Activated T-cell treated with anti-CD3 and anti-CD28 coated beads for 1 hour (primary cell): Measurements from ENCODE around the gene KIF26B.

Source experiments
- DNase-seq: peaks from one replicate; pipeline ENCODE4 v3.0.0-alpha.2; 2020; ENCODE audit warnings: low read depth

The KIF26B gene

DNA sequence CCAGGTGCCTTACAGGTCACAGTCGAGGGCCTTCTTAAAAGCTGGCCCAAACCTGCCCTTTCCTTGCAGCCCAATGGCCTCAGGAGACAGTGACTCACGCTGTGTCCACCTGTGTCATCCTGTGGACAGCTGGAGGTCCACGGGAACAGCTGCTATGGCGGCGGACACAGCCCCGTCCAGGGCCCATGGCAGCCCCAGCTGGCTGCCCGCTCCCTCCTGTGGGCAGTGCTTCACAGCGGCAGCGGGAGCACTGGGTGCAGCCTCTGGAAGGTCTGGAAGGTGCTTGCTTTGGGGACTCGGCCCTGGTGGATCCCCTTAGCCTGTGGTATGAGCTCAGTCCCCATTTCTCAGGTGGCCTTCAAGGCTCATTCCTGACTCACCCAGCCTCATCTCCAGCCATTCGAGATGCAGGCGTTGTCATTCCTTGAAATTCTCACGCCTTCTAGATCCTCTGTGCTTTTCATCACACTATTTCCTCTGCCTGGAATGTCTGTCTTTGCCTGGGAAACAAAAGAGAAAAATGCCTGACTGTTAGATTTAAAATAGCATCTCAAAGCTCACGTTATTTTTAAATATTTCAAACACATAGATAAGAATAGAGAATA, 86.8 kb downstream of the KIF26B start:
- no peak for DNase-seq

GRCh38 chr1:245242989-245243388, 88.2 kb downstream of the KIF26B start:
- DNase-seq, result no peak

DNA sequence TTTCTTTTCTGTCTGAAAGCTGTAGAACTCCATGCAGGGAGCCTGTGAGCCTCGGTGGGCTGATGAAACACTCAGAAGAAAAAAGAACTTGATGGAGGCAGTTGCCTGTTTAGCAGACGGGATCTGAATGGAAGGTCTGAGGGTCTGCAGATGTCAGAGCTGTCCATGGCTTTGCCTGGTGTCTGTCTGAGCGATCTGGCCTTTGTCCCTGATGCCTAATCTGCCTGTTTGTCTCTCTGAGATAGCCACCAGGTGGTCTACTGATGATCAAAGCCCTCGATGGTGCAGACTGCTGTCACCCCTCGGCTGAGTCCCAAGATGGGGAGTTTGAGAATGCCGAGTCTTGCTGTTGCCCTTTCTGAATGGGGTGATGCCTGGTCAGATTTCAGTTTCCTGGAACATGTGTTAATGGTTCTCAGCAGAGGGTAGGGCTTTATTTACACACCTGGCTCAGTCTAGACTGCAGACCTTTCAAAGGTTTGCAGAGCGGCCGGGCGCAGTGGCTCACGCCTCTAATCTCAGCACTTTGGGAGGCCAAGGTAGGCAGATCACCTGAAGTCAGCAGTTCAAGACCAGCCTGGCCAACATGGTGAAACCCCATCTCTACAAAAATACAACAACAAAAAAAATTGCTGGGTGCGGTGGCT, 90.4 kb downstream of the KIF26B start:
- no peak for DNase-seq

DNA sequence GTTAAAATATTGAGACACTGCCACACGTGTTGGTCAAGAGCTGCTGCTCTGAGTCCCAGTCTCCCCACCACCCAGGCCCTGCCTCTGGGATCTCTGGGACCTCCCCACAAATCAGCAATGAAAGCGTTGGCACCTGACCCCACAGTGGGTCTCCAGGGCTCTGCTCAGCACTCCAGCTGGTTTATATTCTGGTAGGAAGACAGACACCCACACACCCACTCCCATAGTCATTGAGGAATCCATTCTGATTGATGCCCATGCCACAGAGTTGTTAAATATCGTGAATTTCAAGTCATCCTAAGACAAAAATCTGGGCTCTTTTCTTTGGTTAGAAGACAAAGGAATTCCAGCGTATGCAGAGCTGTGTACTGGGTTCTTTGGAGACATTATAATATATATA, 91.6 kb downstream of the KIF26B start:
- DNase-seq, result no peak

- no peak for DNase-seq
These were observed 92.6 kb downstream of the KIF26B start for GRCh38 chr1:245247356-245247755.

DNA sequence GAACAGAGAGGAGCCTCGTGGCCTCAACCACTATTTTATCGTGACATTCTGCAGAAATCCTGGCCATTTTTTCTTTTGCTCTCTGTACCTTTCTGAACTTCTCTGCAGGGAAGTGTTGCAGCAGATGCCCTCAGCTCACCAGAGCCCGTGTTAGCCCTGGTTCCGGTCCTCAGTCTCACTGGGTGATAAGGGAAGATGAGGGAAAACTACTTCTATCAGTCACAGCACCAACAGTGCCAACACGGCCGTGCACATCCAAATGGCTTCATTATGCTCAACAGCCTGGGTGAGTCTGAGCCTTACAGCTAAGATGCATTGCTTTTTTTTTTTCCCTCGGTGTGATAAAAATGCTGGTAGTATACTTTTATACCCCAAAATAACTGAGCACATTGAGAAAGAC, 93.0 kb downstream of the KIF26B start:
- no peak for DNase-seq

DNA sequence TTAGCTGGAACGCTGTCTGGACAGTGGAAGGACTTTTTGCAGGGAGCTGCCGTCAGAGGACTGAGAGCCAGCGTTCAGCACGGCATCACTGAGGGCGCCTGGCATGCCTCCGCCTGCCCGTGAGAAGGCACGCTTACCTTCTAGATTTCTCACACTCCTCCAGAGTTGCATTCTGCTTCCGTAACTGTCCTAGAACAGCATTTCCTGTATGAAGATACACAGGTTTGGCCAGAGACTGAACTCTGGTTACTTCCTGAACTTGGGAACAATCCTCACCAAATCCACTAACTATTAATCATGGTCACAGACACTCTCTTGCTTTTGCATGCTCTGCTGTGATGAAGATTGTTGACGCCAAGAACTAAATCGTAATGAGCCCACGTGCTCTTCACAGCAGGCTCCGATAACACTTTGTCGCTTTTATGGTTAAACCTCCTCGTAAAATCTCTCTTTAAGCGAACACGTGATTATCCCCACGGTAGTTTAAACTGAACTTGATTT, 93.5 kb downstream of the KIF26B start:
- DNase-seq, result no peak

GRCh38 chr1:245255783-245256182, 101.0 kb downstream of the KIF26B start:
- no peak for DNase-seq

DNA sequence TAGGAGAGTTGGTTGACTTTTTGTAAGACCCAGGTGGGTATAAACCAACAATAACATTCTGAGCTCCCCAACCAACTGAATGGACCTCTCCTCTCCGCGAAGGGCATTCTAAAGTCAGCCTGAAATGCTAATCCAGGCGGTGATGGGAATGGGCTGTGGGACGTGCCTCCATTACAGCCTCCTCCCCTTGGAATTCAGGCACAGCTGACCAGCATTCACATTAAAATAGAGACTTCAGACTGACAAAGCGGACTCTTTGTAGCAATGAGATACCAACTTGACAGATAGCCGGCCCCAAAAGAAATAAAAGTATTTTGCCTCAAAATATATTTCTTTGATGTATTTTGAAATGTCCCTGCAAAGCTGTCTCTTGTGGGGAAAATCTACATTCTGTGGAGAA, 101.7 kb downstream of the KIF26B start:
- DNase-seq, result no peak

DNA sequence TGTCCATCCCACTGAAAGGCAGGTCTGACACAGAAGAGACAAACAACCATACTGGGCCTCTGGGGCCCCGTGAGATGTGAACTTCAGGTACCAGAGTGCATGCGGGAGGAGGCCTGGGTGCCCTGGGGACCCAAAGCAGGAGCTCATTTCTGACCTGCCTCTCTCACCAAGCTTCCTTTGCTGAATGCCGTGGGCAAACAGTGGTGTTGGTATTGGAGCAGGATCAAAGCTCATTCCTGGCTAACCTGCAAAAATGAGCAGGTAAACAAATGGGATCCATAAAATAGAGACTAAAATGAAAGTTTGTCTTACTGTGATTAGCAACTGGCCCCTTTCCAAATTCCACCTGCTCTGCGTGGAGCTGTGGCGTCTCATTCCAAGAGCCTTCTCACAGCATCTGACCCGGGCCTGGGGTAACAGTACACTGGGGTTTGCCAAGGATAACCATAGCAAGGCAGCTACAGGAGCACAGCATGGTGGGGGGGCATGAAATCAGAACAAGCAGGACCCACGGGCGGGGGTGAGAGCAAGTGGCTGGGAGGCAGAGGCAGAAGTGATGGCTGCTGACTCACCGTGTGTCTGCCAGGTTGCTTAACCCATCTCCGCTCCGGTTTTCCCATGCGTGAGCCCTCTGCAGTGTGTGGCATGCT, 103.6 kb downstream of the KIF26B start:
- DNase-seq, result no peak

DNA sequence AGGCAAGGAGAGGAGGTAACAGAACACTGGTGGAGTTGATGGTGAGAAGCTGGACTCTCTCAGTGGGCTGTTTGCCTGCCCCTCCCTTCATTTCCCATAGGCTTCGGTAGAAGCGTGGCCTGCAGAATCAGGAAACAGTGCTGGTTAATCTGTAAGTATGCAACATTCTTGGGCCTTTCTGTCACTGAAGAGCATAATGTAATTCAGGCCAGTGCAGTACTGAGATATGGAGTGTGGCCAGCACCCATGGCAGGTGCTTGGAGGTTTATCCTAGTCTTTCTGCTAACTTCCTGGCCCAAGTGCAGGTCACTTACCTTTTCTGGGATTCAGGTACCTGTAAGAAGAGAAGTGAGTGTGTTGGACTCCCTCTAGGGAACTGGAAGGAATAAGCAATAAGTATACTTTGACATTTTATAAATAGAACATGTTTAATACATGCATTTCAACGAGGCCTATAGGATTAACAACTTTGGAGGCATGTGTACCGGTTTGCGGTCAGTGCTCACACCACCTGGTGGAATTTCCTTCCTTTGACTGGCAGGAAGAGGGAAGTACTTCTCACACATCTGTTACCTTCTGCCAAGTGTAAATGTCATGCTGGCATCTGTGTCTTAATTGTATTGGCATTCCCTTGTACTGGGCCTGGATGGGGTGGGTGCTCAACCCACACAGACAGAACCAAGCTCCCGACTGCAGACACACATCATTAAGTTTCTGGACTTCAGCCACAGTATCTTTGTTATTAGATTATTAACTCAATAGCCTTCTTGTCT, 105.5 kb downstream of the KIF26B start:
- DNase-seq, result no peak

GRCh38 chr1:245260883-245261282, 106.1 kb downstream of the KIF26B start:
- DNase-seq, result no peak

DNA sequence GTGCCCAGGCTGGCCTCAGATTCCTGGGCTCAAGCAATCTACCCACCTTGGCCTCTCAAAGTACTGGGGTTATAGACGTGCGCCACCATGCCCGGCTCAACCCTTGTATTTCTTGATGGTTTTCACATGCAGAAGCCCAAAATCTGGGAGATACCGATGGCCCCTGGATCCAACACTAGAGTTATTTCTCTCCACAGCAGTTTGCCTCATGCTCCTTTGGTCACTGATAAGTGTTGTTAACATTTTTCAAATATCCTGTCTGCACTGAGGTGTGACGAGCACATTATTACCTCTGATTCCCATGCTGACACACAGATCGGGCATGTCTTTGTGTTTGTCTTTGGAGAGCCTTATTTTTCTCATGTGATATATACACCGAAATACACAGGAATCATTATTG, 107.0 kb downstream of the KIF26B start:
- no peak for DNase-seq

GRCh38 chr1:245263529-245264095, 108.8 kb downstream of the KIF26B start:
- no peak for DNase-seq

GRCh38 chr1:245264226-245264625, 109.4 kb downstream of the KIF26B start:
- DNase-seq, result no peak

GRCh38 chr1:245266105-245266504, 111.3 kb downstream of the KIF26B start:
- DNase-seq, result no peak

GRCh38 chr1:245270063-245270462, 115.3 kb downstream of the KIF26B start:
- no peak for DNase-seq

GRCh38 chr1:245270972-245271371, 116.2 kb downstream of the KIF26B start:
- DNase-seq, result no peak

- DNase-seq, result no peak
These were observed 117.9 kb downstream of the KIF26B start for GRCh38 chr1:245272676-245273075.

DNA sequence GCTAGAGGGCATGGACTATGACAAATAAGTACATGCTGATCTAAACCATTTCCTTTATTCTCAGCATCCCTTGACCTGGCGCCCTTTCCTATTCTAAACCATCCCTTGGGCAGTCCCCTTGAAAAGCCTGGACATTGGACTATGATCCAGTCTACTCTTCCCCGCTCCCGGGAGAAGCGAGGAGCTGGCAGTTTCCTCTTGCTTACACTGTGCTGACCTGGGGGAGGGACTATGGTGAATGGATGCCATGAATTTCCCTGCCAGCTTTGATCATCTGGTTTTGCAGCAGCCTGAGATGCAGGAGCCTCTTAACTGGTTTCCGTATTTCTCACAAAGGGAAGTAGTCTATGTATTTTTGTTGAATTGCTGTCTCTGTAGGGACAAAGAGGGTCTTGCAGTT, 121.7 kb downstream of the KIF26B start:
- no peak for DNase-seq

GRCh38 chr1:245277276-245277675, 122.5 kb downstream of the KIF26B start:
- no peak for DNase-seq

DNA sequence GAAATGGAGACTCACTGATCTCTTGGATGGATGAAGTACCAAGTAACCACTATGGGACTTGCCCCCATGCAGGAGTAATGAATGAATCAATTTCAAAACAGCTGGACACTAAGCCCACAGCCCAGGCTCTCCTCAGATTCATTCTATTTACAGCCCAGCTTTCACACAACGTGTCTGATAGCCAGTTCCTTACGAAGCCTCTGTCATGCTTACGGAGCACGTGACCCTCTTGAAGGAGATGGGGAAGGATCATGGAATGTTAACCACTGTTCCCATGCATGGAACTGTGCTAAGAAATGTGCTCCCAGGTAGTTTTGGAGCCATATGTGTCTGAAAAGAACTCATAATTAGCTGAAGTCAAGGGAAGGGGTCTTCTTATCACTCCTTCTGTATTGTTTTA, 124.1 kb downstream of the KIF26B start:
- DNase-seq, result no peak
